ENCODE results near the gene TUBA8. TPM values are rescaled to one million over a fixed set of nuclear protein-coding genes. Genes with fewer than 3 reads are reported as not detected.
"Not testable (repeated sequence)": the region's sequence is repeated elsewhere in the genome, so short reads cannot be mapped to it uniquely, and the experiment has no call there.

Gene TUBA8
- polyA plus RNA-seq, 3 donors: 0.18 to 2.1 (median 0.27) TPM

DNA sequence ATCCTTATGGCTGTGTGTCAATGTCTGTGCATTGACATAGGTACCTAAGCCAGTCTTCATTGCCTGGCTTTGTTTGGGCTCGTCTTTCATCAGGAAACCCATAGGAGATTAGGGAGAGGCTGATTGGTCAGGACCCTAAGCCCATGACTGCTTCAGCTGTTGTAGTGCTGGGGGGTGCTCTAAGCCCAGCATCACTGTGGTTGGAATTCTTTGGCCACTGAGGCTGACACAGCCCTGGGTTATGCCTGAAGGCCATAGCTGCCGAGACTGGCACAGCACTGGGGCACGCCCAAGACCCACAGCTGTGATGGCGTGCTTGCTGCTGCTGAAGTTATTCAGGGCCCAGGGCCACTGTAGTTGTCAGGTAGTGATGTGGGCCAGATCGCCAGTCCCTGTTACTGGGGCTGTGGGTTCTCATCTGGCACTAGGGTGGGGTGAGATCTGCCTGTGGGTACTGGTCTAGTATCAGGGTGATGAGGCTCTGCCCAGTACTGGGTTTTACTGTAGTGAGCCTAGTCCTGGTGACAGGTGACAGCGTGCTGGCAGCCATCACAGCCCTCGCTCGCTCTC is 44.3 kb downstream of the TUBA8 start:
- Mint-ChIP-seq H3K36me3 (no peaks in the 10 kb centered on the region), H3K9me3 (peaks cover 0 to 5% (median 0%) of the 10 kb centered on the region in 7 donors), H3K4me3 (no peak overlapping the region), H3K27me3 (ENCODE audit: low read depth in 3 of 3) (peaks cover 0 to 6% (median 4%) of the 10 kb centered on the region in 3 donors), H3K4me1 (peaks cover 8% of the 10 kb centered on the region), H3K27ac (peak overlapping the region in 1 of 7 donors; percentile 30)
- Histone ChIP-seq H4K20me1 (ENCODE audit: insufficient read depth, low read length) (no peaks in the 10 kb centered on the region), H3K9me3 (replicated peaks in 1 of 2; ENCODE audit: control insufficient read depth in 1 of 2, insufficient read depth in 1 of 2, low read length in 2 of 2) (no peaks in the 10 kb centered on the region), H3K27me3 (ENCODE audit: control insufficient read depth in 2 of 2, insufficient read depth in 2 of 2, low read length in 2 of 2) (no peaks in the 10 kb centered on the region), H2AFZ (ENCODE audit: insufficient read depth, low read depth, low read length, poor library complexity, severe bottlenecking) (no peak overlapping the region), H3K9ac (ENCODE audit: insufficient read depth, low read length, poor library complexity, severe bottlenecking) (no peak overlapping the region), H3K79me2 (ENCODE audit: insufficient read depth, low read length) (no peaks in the 10 kb centered on the region), H3K4me1 (ENCODE audit: control insufficient read depth in 1 of 2, insufficient read depth in 2 of 2, low read length in 2 of 2) (peaks cover 0 to 9% of the 10 kb centered on the region in 2 donors), H3K4me3 (replicated peaks in 1 of 3; ENCODE audit: low read depth in 2 of 3, low read length in 3 of 3) (no peak overlapping the region), H3K36me3 (replicated peaks in 1 of 2; ENCODE audit: control insufficient read depth in 1 of 2, insufficient read depth in 2 of 2, low read length in 2 of 2) (no peaks in the 10 kb centered on the region), H3K4me2 (replicated peaks; ENCODE audit: extremely low read depth, low read length, poor library complexity, severe bottlenecking) (no peak overlapping the region), H3K27ac (ENCODE audit: low read depth in 1 of 2, low read length in 2 of 2) (no peak overlapping the region)
- intact Hi-C loops (cut with micrococcal nuclease): no loop called here
- 96% methylated on average over 5 of the region's 8 CpGs for WGBS (ENCODE audit: insufficient coverage)
- DNase-seq: no peak
- TF ChIP-seq, protein P1, sequence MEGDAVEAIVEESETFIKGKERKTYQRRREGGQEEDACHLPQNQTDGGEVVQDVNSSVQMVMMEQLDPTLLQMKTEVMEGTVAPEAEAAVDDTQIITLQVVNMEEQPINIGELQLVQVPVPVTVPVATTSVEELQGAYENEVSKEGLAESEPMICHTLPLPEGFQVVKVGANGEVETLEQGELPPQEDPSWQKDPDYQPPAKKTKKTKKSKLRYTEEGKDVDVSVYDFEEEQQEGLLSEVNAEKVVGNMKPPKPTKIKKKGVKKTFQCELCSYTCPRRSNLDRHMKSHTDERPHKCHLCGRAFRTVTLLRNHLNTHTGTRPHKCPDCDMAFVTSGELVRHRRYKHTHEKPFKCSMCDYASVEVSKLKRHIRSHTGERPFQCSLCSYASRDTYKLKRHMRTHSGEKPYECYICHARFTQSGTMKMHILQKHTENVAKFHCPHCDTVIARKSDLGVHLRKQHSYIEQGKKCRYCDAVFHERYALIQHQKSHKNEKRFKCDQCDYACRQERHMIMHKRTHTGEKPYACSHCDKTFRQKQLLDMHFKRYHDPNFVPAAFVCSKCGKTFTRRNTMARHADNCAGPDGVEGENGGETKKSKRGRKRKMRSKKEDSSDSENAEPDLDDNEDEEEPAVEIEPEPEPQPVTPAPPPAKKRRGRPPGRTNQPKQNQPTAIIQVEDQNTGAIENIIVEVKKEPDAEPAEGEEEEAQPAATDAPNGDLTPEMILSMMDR (IDR thresholded peaks at IDR 0.05): no peak

DNA sequence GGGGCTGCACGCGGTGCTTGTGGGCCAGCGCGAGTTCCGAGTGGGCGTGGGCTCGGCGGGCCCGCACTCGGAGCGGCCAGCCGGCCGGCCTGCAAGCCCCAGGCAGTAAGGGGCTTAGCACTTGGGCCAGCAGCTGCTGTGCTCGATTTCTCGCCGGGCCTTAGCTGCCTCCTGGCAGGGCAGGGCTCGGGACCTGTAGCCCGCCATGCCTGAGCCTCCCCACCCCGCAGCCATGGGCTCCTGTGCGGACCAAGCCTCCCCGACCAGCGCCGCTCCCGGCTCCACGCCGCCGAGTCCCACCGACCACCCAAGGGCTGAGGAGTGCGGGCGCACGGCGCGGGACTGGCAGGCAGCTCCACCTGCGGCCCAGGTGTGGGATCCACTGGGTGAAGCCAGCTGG is 44.9 kb downstream of the TUBA8 start:
- 95% methylated on average over 29 of the region's 34 CpGs for WGBS (ENCODE audit: insufficient coverage)
- H3K36me3 Mint-ChIP-seq; H3K27ac Mint-ChIP-seq; H3K4me3 ChIP-seq (replicated peaks in 1 of 3; ENCODE audit: low read depth in 2 of 3, low read length in 3 of 3); H3K9me3 Mint-ChIP-seq; H3K27me3 Mint-ChIP-seq (ENCODE audit: low read depth in 3 of 3); H3K27me3 ChIP-seq (ENCODE audit: control insufficient read depth in 2 of 2, insufficient read depth in 2 of 2, low read length in 2 of 2); H3K4me2 ChIP-seq (replicated peaks; ENCODE audit: extremely low read depth, low read length, poor library complexity, severe bottlenecking); H3K4me3 Mint-ChIP-seq; H3K79me2 ChIP-seq (ENCODE audit: insufficient read depth, low read length); H2AFZ ChIP-seq (ENCODE audit: insufficient read depth, low read depth, low read length, poor library complexity, severe bottlenecking); intact Hi-C loops (cut with micrococcal nuclease); DNase-seq; H4K20me1 ChIP-seq (ENCODE audit: insufficient read depth, low read length); H3K9me3 ChIP-seq (replicated peaks in 1 of 2; ENCODE audit: control insufficient read depth in 1 of 2, insufficient read depth in 1 of 2, low read length in 2 of 2); H3K4me1 Mint-ChIP-seq; H3K4me1 ChIP-seq (ENCODE audit: control insufficient read depth in 1 of 2, insufficient read depth in 2 of 2, low read length in 2 of 2); H3K27ac ChIP-seq (ENCODE audit: low read depth in 1 of 2, low read length in 2 of 2); H3K36me3 ChIP-seq (replicated peaks in 1 of 2; ENCODE audit: control insufficient read depth in 1 of 2, insufficient read depth in 2 of 2, low read length in 2 of 2); H3K9ac ChIP-seq (ENCODE audit: insufficient read depth, low read length, poor library complexity, severe bottlenecking): not testable (repeated sequence)
